GM21390 (cell line): ENCODE results near the gene ERCC5.

Source experiments
- ATAC-seq: cut with Tn5 transposase; IDR thresholded peaks from one replicate; pipeline ENCODE4 v1.9.1; 2021; ENCODE audit not compliant: unreplicated experiment

The ERCC5 gene

GRCh38 chr13:102879793-102880499 is 34.1 kb downstream of the ERCC5 start:
- no peak for ATAC-seq

DNA sequence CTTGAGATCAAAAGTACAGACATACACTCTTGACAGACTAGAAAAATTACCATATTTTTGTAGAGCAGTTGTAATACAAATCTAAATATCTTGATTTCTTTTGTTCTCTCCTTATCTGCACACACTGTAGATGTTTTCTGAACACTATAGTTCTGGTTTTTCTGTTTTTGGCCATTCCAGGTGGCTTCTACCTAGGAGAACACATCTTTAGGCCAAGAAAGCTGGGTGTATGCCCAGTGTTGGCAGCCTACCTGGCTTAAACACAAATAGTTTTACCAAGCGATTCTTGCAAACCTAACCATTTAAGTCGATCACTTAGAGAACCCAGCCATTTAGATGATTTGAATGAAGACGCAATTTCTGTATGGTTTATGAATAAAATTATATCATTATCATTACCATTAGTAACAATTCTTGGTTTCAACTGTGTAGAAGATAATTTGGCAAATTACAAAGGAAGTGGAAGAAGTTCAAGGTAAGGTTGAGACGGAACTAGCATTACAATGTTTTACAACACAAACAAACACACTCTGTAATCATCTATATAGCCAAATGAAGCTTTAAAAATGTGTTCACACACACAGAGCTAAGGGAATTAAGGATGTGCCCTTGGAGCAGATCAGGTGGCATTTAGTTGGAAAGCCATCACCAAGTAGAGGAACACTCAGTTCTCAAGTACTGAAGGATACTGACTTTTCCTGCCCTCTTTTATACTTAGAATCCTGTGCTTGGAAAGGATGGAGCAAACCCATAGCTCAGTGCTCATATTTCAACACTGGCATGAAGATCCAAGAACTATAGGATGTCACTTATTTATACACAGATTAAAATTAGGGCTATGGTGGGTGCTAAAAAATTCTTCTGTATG is 36.2 kb downstream of the ERCC5 start:
- ATAC-seq, result no peak

DNA sequence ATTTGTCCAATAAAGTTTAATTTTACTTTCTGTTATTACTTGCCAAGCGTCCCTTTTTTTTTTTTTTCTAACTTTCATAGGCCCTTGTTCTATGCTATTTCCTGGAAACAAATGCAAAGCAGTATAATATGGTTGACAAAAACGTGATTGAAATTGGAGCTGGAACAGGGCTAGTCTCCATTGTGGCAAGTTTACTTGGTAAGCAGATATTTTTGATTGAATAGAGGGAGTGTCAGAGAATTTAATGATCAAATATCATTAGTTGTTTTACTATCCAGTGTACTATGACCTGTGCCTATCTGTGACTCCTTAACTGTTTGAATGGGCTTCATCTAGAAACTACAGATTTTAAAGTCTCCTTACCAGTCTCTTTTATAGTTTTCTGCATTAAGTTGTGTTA is 46.7 kb downstream of the ERCC5 start:
- no peak for ATAC-seq

DNA sequence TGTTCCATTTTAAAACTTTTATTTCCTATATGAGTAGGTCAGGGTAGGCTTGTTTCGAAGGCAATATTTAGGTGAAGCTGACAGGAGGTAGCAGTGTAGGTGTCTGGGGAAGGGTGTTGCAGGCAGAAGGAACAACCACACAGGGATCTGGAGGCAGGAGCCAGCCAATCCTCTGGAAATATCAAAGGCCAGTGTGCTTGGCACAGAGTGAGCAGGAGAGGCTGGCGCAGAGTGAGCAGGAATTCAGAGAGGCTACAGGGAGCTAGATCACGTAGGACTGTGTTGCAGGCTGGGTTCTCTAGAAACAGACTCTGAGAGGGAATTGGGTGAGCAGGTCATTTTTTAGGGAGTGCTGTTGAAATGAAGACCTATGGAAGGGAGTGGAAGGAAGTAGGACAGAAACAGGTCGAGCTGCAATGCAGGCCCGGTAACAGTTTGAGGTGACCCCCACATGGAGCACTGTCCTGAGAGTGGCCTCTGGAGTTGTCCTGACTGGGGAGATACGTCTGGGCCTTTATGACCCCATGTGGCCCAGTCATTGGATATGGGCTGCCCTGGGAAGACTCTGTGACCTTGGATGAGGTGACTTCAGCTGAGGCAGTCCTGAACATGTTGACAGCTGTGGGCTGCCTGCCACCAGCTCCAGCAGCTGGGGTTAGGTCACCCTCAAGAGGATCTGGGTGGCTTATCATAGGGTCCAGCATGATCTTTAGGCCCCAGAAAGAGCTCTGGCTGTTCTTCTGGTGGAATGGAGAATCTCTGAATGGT is 51.7 kb downstream of the ERCC5 start:
- no peak for ATAC-seq

GRCh38 chr13:102900193-102900608 is 54.4 kb downstream of the ERCC5 start:
- ATAC-seq, result no peak

- no peak for ATAC-seq
Measured at GRCh38 chr13:102901056-102901455, 55.2 kb downstream of the ERCC5 start.

DNA sequence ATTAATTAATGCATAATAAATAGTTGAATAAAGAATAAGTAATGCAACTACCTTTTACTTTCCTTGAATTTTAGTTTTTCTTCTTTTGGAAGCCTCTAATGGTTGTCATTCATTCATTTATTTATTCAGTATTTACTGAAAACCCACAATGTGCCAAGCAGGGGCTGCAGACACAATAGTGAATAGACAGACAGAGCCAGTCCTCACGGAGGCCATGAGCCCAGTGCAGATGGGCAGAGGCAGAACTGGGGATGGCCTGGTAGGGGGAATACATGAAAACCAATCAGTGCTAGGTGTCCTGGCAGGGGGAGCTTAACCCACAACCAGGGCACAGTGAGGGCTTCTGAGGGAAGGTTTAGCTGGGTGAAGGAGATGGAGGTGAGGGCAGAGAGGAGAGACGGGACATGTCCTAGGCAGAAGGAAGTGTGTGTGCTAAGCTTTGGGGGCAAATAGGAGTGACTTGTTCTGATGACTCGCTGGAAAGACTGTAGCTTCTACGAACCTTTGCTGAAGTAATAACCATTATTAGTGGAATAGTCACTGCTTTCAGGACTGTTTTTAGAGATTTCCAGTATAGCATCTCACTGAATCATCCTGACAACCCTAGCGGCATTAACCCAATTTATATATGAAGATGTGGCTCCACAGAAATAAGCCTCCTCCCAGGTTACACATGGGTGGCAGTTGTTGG is 55.9 kb downstream of the ERCC5 start:
- ATAC-seq, result no peak

GRCh38 chr13:102902789-102903347 is 57.0 kb downstream of the ERCC5 start:
- no peak for ATAC-seq

DNA sequence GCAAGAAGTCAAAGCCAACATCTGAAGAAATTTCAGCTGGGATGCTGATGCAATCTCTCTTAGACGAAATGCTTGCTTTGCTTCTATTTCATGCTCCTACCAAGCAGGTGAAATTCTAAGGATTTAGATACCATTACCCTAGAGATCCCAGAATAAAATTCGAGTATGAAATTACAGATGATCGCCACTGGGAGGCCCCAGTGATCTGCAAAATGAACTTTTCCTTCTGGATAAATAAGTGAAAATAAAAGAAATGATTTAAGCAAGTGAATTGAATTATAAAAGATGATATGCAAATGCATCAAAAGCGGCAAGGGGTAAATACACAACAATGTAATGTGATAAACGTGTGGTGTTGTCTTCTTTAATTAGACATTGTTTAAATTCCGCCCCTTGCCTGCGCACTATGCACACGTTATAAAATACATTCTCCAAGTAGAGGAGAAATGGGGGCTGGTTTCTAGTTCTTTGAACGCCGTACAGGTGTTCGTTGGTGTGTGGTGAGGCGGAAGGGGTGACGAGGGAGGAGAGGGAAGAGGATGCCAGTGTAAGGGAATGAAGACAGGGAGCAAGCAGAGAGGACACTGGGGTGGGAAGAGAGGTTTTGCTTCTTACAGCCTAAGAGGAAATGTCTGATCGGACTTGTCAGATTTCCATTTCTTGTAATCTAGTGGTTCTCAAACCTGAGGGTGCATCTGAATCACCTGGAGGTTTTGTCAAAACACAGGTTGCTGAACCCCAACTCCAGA is 58.0 kb downstream of the ERCC5 start:
- ATAC-seq, result no peak

DNA sequence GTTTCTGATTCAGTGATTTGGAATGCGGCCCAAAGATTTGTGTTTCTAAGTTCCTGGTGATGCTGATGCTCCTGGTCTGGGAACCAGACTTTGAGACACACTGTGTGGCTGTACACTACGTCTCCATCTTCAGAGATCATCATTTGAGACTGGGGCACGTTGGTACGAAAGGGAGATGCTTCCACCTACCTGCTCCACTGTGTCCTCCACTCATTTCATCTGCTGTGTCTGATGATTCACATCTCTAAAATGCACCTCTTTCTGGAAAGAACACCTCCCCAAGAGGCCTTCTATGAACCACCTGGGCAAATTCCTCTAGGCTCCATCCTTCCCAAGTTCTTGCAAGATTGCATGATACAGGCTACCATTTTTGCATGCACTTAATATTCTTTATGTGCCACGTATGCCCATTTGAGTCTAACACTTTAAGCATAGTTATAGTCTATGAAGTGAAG is 58.6 kb downstream of the ERCC5 start:
- no peak for ATAC-seq

GRCh38 chr13:102905905-102906771 is 60.3 kb downstream of the ERCC5 start:
- no peak for ATAC-seq

DNA sequence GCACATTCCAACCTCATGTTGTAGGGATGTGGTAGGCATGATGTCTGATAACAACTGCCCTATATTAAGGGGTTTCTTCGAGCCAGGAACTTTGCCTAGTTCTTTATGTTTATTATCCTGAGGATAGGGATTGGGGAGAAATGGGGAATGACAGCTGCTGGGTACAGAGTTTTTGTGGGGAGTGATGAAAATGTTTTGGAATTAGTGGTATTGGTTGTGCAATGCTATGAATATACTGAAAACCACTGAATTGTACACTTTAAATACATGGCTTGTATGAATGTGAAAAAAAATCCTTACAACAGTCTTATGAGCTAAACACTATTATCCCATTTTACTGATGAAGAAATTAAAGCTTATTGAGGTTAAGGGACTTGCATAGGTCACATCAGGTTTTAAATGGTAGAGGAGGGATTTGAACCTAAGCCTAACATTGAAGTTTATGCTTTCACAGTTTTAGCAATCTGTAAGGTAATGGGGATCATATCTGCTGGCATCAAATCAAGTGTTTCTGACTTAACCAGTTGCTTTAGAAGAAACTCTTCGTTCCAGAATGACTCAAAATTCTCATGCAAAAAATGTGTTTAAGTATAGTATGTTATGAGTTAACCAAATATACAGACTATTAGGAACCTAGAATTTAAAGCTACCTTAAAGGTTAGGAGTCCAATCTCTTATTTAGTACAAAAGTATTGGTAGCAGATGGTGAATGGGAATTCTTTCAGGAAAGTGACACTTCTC is 61.4 kb downstream of the ERCC5 start:
- peak; percentile 62 for ATAC-seq

DNA sequence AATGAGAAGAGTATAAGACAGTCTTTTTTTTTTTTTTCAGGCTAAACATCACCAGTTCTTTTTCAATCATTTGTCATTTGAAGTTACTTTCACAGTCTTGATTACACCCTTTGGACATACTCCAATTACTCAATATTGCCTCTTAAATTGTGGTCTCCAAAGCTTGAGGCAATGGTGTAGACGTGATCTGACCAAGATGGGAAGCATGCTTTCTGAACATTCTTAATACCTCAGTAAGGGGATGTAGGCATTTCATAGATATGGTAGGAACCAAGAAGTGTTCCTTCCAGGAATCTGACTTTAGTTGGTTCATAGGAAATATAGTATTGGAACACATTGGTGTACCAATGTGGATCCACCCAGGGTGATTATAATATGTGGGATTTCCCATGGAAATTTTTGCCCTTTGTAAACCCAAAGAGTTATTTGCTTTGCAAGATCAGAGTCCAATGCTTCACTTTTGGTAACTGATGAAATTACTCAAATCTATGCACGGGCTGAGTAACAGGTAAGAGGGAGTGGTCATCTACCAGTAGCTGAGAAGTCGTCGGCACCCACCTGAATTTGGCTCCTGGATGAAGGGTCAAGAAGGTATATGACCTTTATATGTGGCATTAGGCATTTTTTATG is 62.2 kb downstream of the ERCC5 start:
- peak; percentile 8 for ATAC-seq

DNA sequence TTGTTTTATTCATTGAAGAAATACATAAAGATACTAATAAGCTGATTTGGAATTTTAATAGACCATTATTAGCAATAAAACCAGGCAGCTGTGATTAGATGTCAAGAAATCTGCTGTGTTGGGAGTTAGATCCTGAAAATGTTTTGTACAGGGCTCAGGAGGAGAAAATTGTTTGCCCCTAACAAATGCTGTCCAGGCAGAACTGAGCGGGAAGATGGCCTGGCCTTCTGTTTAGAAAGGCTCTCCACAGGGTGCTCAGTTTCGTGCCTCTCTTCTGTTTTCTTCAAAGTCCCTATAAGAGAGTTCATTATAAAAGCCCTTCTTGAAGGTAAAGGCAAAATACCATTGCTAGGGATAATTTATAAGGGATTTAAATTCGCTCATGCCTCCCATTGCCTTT is 64.1 kb downstream of the ERCC5 start:
- no peak for ATAC-seq

GRCh38 chr13:102911336-102911735 is 65.5 kb downstream of the ERCC5 start:
- ATAC-seq, result no peak

DNA sequence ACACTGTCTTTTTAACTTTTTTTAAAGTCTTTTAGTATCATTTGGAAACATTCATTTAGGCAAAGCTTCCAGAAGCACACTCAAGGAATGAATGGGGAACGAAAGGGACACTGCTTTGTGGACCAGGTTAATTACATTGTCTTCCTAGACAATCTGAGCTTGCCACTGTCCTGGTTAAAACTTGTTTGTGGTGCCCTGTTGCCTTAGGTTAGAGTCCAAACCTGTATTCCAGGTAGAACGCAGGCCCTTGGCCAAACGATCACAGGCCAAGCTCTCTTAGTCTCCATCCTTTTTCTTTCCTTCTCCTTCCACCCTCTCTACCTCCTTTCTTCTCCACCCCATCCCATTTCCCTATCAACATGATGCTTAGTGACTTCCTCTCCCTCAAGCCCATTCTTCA is 66.8 kb downstream of the ERCC5 start:
- no peak for ATAC-seq

DNA sequence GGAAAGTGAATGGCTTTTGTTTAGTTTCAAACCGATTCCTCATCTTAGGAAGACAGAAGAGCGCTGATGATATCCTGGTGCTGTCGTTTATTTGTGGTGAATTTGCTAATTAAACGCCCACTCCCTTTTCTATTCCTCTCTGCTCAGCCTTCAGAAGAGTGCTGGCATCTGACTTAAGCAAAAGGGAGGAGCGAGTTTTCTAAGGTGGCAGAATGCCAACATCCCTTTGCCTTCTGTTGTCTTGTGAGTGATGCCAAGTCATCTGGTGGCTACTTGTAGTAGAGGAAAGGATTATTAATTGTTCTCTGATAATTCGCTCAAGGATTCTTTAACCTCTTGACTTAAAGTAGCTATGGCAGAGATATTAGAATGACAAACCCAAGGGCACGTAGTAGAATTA is 68.1 kb downstream of the ERCC5 start:
- ATAC-seq, result no peak
